CD4-positive, alpha-beta T cell treated with Interleukin-10 for 1 hour (primary cell): ENCODE data around the gene RASAL3.
A peak's percentile ranks its signal among the peaks of the same experiment; 100 is the strongest.

ENCODE experiments used
- DNase-seq: peaks from one replicate; pipeline ENCODE4 v3.0.0-alpha.2; 2020

RASAL3 gene

GRCh38 chr19:15432629-15433518 is 31.5 kb downstream of the RASAL3 start:
- DNase-seq = peak; percentile 94

GRCh38 chr19:15432018-15432494 is 32.3 kb downstream of the RASAL3 start:
- DNase-seq = peak; percentile 11

GRCh38 chr19:15431396-15432017 is 32.8 kb downstream of the RASAL3 start:
- no peak for DNase-seq

GRCh38 chr19:15430526-15431120 is 33.7 kb downstream of the RASAL3 start:
- no peak for DNase-seq

- no peak for DNase-seq
These were observed 34.4 kb downstream of the RASAL3 start for GRCh38 chr19:15429825-15430467.

- DNase-seq = no peak
These were observed 35.2 kb downstream of the RASAL3 start for GRCh38 chr19:15428956-15429824.

GRCh38 chr19:15427991-15428471 is 36.3 kb downstream of the RASAL3 start:
- no peak for DNase-seq

GRCh38 chr19:15427350-15427700 is 37.0 kb downstream of the RASAL3 start:
- no peak for DNase-seq

- no peak for DNase-seq
These were observed 37.6 kb downstream of the RASAL3 start for GRCh38 chr19:15426485-15427349.

GRCh38 chr19:15425321-15425950 is 38.9 kb downstream of the RASAL3 start:
- DNase-seq = no peak

- DNase-seq = no peak
These were observed 39.6 kb downstream of the RASAL3 start for GRCh38 chr19:15424692-15425272.

GRCh38 chr19:15424121-15424520 is 40.2 kb downstream of the RASAL3 start:
- DNase-seq = no peak

GRCh38 chr19:15423130-15423529 is 41.2 kb downstream of the RASAL3 start:
- no peak for DNase-seq

GRCh38 chr19:15422296-15423075 is 41.9 kb downstream of the RASAL3 start:
- no peak for DNase-seq

- no peak for DNase-seq
These were observed 42.6 kb downstream of the RASAL3 start for GRCh38 chr19:15421721-15422260.

GRCh38 chr19:15421136-15421695 is 43.1 kb downstream of the RASAL3 start:
- DNase-seq = no peak

- DNase-seq = no peak
These were observed 44.8 kb downstream of the RASAL3 start for GRCh38 chr19:15419413-15420025.
